ENCODE measurements around the gene NID1.

- TF ChIP-seq REST (IDR thresholded peaks at IDR 0.05) = no peak
- TF ChIP-seq CTCF (IDR thresholded peaks at IDR 0.05; ENCODE audit: low read depth, low read length, missing input control) = no peak
- TF ChIP-seq SP1 (IDR thresholded peaks at IDR 0.05) = no peak
- TF ChIP-seq TAF1 (conservative IDR thresholded peaks at IDR 0.05) = no peak
- TF ChIP-seq GABPA (IDR thresholded peaks at IDR 0.05 in 1 of 2, conservative IDR thresholded peaks at IDR 0.05 in 1 of 2) = no peak
These were observed 40.8 kb downstream of the NID1 start for GRCh38 chr1:236023926-236024565.
